GM23338 (cell line): ENCODE data around the gene DHRS3. TPM values are rescaled to one million over a fixed set of nuclear protein-coding genes. Genes with fewer than 3 reads are reported as not detected.

Experiments used
- ATAC-seq: fragments of 200-7000 bp; cut with Tn5 transposase; 3 replicates; pipeline ENCODE4 v1.9.1; 2020
- DNase-seq: peaks from one replicate; pipeline ENCODE4 v3.0.0-alpha.2; 2015; ENCODE audit warnings: low spot score
- H2AFZ ChIP-seq: fragments of 200-600 bp; sonication (generic); 2 replicates; pipeline ENCODE4 v1.8.0; 2016; ENCODE audit warnings: antibody characterized with exemption, mild to moderate bottlenecking, moderate library complexity
- H3F3A ChIP-seq: fragments of 200-600 bp; sonication (generic); replicated peaks from 2 replicates; pipeline ENCODE4 v1.8.0; 2017; ENCODE audit warnings: antibody characterized with exemption, mixed run types, low read depth
- H3K27ac ChIP-seq: fragments of 200-600 bp; sonication (generic); 2 replicates; pipeline ENCODE4 v1.6.1; 2016; ENCODE audit warnings: low read depth
- H3K27me3 ChIP-seq: fragments of 200-600 bp; sonication (generic); 2 replicates; pipeline ENCODE4 v1.8.0; 2016; ENCODE audit warnings: mild to moderate bottlenecking, mixed run types, moderate library complexity; ENCODE audit not compliant: insufficient read depth
- H3K36me3 ChIP-seq: fragments of 200-600 bp; sonication (generic); 2 replicates; pipeline ENCODE4 v1.8.0; 2016; ENCODE audit warnings: mild to moderate bottlenecking; ENCODE audit not compliant: insufficient read depth
- H3K4me1 ChIP-seq: fragments of 200-600 bp; sonication (generic); 2 replicates; pipeline ENCODE4 v1.8.0; 2016; ENCODE audit warnings: mild to moderate bottlenecking, moderate library complexity; ENCODE audit not compliant: insufficient read depth
- H3K4me2 ChIP-seq: fragments of 200-600 bp; sonication (generic); 2 replicates; pipeline ENCODE4 v1.7.1; 2017; ENCODE audit warnings: mixed run types
- H3K4me3 ChIP-seq: fragments of 200-600 bp; sonication (generic); 2 replicates; pipeline ENCODE4 v1.6.1; 2016; ENCODE audit warnings: mixed run types
- H3K79me2 ChIP-seq: fragments of 200-600 bp; sonication (generic); replicated peaks from 2 replicates; pipeline ENCODE4 v1.8.0; 2017; ENCODE audit warnings: mild to moderate bottlenecking; ENCODE audit not compliant: insufficient read depth
- H3K9me2 ChIP-seq: fragments of 200-600 bp; sonication (generic); 2 replicates; pipeline ENCODE4 v1.8.0; 2017; ENCODE audit not compliant: insufficient read depth
- H4K20me1 ChIP-seq: fragments of 200-600 bp; sonication (generic); replicated peaks from 2 replicates; pipeline ENCODE4 v1.8.0; 2017; ENCODE audit warnings: mild to moderate bottlenecking; ENCODE audit not compliant: insufficient read depth
- H3K27ac Mint-ChIP-seq: 2 replicates; pipeline ENCODE4 v1.8.0; 2020; ENCODE audit warnings: inconsistent platforms, mild to moderate bottlenecking, moderate library complexity, mixed read lengths
- H3K27me3 Mint-ChIP-seq: 3 replicates; pipeline ENCODE4 v1.8.0; 2022; ENCODE audit warnings: low read depth, mild to moderate bottlenecking, moderate library complexity, mixed read lengths, inconsistent platforms; ENCODE audit not compliant: insufficient read depth, poor library complexity
- H3K36me3 Mint-ChIP-seq: 3 replicates; pipeline ENCODE4 v1.8.0; 2021; ENCODE audit warnings: low read depth, mild to moderate bottlenecking, inconsistent platforms, moderate library complexity, mixed read lengths
- H3K4me1 Mint-ChIP-seq: 3 replicates; pipeline ENCODE4 v1.8.0; 2020; ENCODE audit warnings: mild to moderate bottlenecking, inconsistent platforms, mixed read lengths
- H3K4me3 Mint-ChIP-seq: 3 replicates; pipeline ENCODE4 v1.8.0; 2021; ENCODE audit warnings: moderate library complexity, mild to moderate bottlenecking, inconsistent platforms, mixed read lengths
- H3K9me3 Mint-ChIP-seq: 3 replicates; pipeline ENCODE4 v1.8.0; 2020; ENCODE audit warnings: moderate library complexity, mild to moderate bottlenecking, inconsistent platforms, mixed read lengths
- CREB1 ChIP-seq: fragments of 250-450 bp; sonication (Bioruptor Pico); IDR thresholded peaks from 2 replicates; pipeline ENCODE4 v1.5.0; 2020; ENCODE audit warnings: low read depth, mild to moderate bottlenecking, moderate library complexity
- CTCF ChIP-seq, 2 experiments: fragments of 200-600 bp in 1 of 2; sonication (generic) in 1 of 2; conservative IDR thresholded peaks; 2 replicates each; pipeline versions ENCODE4 v1.5.1 to v1.6.1; 2016 to 2017; ENCODE audit warnings: antibody characterized with exemption in 2 of 2, low read depth in 2 of 2, mild to moderate bottlenecking in 2 of 2, moderate library complexity in 1 of 2
- ETS1 ChIP-seq: IDR thresholded peaks from 2 replicates; pipeline ENCODE4 v1.6.1; 2016; ENCODE audit warnings: antibody characterized with exemption
- EZH2 ChIP-seq: fragments of 200-600 bp; sonication (generic); IDR thresholded peaks from one replicate; pipeline ENCODE4 v1.8.0; 2017; ENCODE audit warnings: antibody characterized with exemption, mild to moderate bottlenecking, low read depth; ENCODE audit not compliant: unreplicated experiment
- EZH2phosphoT487 ChIP-seq: fragments of 200-600 bp; sonication (generic); IDR thresholded peaks from one replicate; pipeline ENCODE4 v1.8.1; 2018; ENCODE audit warnings: antibody characterized with exemption; ENCODE audit not compliant: unreplicated experiment
- JUNB ChIP-seq: IDR thresholded peaks from one replicate; pipeline ENCODE4 v1.6.1; 2016; ENCODE audit warnings: antibody characterized with exemption; ENCODE audit not compliant: unreplicated experiment
- NANOG ChIP-seq: IDR thresholded peaks from 2 replicates; pipeline ENCODE4 v1.6.1; 2016; ENCODE audit warnings: antibody characterized with exemption, borderline replicate concordance
- POLR2AphosphoS5 ChIP-seq: IDR thresholded peaks from 2 replicates; pipeline ENCODE4 v1.6.1; 2016; ENCODE audit warnings: antibody characterized with exemption, low read depth
- STAT1 ChIP-seq: IDR thresholded peaks from one replicate; pipeline ENCODE4 v1.6.1; 2016; ENCODE audit warnings: antibody characterized with exemption; ENCODE audit not compliant: unreplicated experiment
- ZNF114 ChIP-seq: fragments of 250-450 bp; sonication (Bioruptor Pico); IDR thresholded peaks from 2 replicates; pipeline ENCODE4 v1.5.0; 2020; ENCODE audit warnings: mild to moderate bottlenecking, moderate library complexity
- ZNF331 ChIP-seq: fragments of 250-450 bp; sonication (Bioruptor Pico); IDR thresholded peaks from 2 replicates; pipeline ENCODE4 v1.5.0; 2020; ENCODE audit warnings: low read depth, mild to moderate bottlenecking, moderate library complexity
- polyA plus RNA-seq: library from polyadenylated mRNA; unstranded; fragments of >200 nt; fragmentation: Nextera tagmentation; extraction: Ambion mirVana; gene quantifications from 2 replicates; pipeline ENCODE4 v1.2.1, GENCODE V29; 2016
- total RNA-seq: library from RNA; depleted of rRNA; stranded (reverse); fragments of >200 nt; shearing (Covaris generic); gene quantifications from 2 replicates; pipeline ENCODE4 v1.2.3, GENCODE V29; 2014
- TF ChIP-seq, protein P1 (sequence below): fragments of 250-450 bp; sonication (Bioruptor Pico); IDR thresholded peaks from 2 replicates; pipeline ENCODE4 v1.5.0; 2020; ENCODE audit warnings: mild to moderate bottlenecking, moderate library complexity
- TF ChIP-seq, protein P2 (sequence below): IDR thresholded peaks from one replicate; pipeline ENCODE4 v1.6.1; 2018; ENCODE audit warnings: antibody characterized with exemption; ENCODE audit not compliant: unreplicated experiment

DHRS3 gene
- total and polyA plus RNA-seq, 2 experiments from 2014 or later = 21.0 to 26.0 TPM

- H3K79me2 ChIP-seq = no peaks in the 10 kb centered on the region
- peaks cover 20% of the 10 kb centered on the region for H3K4me1 Mint-ChIP-seq
- TF ChIP-seq NANOG (no peak), CTCF (conservative IDR thresholded peaks at IDR 0.05; ENCODE audit: low read depth in 2 of 2) (no peak), STAT1 (no peak), ZNF114 (CRISPR knock-in tag) (no peak), ZNF331 (CRISPR knock-in tag) (no peak), EZH2 (no peak), ETS1 (no peak), JUNB (no peak), EZH2phosphoT487 (no peak), POLR2AphosphoS5 (no peak), CREB1 (CRISPR knock-in tag) (no peak)
- TF ChIP-seq, protein P1, sequence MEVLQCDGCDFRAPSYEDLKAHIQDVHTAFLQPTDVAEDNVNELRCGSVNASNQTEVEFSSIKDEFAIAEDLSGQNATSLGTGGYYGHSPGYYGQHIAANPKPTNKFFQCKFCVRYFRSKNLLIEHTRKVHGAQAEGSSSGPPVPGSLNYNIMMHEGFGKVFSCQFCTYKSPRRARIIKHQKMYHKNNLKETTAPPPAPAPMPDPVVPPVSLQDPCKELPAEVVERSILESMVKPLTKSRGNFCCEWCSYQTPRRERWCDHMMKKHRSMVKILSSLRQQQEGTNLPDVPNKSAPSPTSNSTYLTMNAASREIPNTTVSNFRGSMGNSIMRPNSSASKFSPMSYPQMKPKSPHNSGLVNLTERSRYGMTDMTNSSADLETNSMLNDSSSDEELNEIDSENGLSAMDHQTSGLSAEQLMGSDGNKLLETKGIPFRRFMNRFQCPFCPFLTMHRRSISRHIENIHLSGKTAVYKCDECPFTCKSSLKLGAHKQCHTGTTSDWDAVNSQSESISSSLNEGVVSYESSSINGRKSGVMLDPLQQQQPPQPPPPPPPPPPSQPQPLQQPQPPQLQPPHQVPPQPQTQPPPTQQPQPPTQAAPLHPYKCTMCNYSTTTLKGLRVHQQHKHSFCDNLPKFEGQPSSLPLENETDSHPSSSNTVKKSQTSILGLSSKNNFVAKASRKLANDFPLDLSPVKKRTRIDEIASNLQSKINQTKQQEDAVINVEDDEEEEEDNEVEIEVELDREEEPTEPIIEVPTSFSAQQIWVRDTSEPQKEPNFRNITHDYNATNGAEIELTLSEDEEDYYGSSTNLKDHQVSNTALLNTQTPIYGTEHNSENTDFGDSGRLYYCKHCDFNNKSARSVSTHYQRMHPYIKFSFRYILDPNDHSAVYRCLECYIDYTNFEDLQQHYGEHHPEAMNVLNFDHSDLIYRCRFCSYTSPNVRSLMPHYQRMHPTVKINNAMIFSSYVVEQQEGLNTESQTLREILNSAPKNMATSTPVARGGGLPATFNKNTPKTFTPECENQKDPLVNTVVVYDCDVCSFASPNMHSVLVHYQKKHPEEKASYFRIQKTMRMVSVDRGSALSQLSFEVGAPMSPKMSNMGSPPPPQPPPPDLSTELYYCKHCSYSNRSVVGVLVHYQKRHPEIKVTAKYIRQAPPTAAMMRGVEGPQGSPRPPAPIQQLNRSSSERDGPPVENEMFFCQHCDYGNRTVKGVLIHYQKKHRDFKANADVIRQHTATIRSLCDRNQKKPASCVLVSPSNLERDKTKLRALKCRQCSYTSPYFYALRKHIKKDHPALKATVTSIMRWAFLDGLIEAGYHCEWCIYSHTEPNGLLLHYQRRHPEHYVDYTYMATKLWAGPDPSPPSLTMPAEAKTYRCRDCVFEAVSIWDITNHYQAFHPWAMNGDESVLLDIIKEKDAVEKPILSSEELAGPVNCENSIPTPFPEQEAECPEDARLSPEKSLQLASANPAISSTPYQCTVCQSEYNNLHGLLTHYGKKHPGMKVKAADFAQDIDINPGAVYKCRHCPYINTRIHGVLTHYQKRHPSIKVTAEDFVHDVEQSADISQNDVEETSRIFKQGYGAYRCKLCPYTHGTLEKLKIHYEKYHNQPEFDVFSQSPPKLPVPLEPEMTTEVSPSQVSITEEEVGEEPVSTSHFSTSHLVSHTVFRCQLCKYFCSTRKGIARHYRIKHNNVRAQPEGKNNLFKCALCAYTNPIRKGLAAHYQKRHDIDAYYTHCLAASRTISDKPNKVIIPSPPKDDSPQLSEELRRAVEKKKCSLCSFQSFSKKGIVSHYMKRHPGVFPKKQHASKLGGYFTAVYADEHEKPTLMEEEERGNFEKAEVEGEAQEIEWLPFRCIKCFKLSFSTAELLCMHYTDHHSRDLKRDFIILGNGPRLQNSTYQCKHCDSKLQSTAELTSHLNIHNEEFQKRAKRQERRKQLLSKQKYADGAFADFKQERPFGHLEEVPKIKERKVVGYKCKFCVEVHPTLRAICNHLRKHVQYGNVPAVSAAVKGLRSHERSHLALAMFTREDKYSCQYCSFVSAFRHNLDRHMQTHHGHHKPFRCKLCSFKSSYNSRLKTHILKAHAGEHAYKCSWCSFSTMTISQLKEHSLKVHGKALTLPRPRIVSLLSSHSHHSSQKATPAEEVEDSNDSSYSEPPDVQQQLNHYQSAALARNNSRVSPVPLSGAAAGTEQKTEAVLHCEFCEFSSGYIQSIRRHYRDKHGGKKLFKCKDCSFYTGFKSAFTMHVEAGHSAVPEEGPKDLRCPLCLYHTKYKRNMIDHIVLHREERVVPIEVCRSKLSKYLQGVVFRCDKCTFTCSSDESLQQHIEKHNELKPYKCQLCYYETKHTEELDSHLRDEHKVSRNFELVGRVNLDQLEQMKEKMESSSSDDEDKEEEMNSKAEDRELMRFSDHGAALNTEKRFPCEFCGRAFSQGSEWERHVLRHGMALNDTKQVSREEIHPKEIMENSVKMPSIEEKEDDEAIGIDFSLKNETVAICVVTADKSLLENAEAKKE (CRISPR knock-in tag) = no peak
- TF ChIP-seq, protein P2, sequence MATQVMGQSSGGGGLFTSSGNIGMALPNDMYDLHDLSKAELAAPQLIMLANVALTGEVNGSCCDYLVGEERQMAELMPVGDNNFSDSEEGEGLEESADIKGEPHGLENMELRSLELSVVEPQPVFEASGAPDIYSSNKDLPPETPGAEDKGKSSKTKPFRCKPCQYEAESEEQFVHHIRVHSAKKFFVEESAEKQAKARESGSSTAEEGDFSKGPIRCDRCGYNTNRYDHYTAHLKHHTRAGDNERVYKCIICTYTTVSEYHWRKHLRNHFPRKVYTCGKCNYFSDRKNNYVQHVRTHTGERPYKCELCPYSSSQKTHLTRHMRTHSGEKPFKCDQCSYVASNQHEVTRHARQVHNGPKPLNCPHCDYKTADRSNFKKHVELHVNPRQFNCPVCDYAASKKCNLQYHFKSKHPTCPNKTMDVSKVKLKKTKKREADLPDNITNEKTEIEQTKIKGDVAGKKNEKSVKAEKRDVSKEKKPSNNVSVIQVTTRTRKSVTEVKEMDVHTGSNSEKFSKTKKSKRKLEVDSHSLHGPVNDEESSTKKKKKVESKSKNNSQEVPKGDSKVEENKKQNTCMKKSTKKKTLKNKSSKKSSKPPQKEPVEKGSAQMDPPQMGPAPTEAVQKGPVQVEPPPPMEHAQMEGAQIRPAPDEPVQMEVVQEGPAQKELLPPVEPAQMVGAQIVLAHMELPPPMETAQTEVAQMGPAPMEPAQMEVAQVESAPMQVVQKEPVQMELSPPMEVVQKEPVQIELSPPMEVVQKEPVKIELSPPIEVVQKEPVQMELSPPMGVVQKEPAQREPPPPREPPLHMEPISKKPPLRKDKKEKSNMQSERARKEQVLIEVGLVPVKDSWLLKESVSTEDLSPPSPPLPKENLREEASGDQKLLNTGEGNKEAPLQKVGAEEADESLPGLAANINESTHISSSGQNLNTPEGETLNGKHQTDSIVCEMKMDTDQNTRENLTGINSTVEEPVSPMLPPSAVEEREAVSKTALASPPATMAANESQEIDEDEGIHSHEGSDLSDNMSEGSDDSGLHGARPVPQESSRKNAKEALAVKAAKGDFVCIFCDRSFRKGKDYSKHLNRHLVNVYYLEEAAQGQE = no peak
- H3K9me3 Mint-ChIP-seq = no peaks in the 10 kb centered on the region
- no peaks in the 10 kb centered on the region for H3K36me3 Mint-ChIP-seq
- no peaks in the 10 kb centered on the region for H3K36me3 ChIP-seq
- peaks cover 18% of the 10 kb centered on the region for H3K27me3 Mint-ChIP-seq
- H3K4me3 Mint-ChIP-seq = no peak overlapping the region
- H3K27ac Mint-ChIP-seq = no peak overlapping the region
- H3F3A ChIP-seq = no peaks in the 10 kb centered on the region
- H3K4me3 ChIP-seq = no peak overlapping the region
- DNase-seq (no peak), ATAC-seq (no peak)
- no peak overlapping the region for H3K4me2 ChIP-seq
- H3K27me3 ChIP-seq = no peaks in the 10 kb centered on the region
- no peak overlapping the region for H2AFZ ChIP-seq
- H3K27ac ChIP-seq = no peak overlapping the region
- no peaks in the 10 kb centered on the region for H3K9me2 ChIP-seq
- no peaks in the 10 kb centered on the region for H4K20me1 ChIP-seq
- H3K4me1 ChIP-seq = no peaks in the 10 kb centered on the region
Measured at GRCh38 chr1:12548973-12549459, 69.0 kb downstream of the DHRS3 start.
